ENCODE data around the gene MBOAT1.
"Not testable (repeated sequence)": the region's sequence is repeated elsewhere in the genome, so short reads cannot be mapped to it uniquely, and the experiment has no call there.

The MBOAT1 gene, protein sequence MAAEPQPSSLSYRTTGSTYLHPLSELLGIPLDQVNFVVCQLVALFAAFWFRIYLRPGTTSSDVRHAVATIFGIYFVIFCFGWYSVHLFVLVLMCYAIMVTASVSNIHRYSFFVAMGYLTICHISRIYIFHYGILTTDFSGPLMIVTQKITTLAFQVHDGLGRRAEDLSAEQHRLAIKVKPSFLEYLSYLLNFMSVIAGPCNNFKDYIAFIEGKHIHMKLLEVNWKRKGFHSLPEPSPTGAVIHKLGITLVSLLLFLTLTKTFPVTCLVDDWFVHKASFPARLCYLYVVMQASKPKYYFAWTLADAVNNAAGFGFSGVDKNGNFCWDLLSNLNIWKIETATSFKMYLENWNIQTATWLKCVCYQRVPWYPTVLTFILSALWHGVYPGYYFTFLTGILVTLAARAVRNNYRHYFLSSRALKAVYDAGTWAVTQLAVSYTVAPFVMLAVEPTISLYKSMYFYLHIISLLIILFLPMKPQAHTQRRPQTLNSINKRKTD

DNA sequence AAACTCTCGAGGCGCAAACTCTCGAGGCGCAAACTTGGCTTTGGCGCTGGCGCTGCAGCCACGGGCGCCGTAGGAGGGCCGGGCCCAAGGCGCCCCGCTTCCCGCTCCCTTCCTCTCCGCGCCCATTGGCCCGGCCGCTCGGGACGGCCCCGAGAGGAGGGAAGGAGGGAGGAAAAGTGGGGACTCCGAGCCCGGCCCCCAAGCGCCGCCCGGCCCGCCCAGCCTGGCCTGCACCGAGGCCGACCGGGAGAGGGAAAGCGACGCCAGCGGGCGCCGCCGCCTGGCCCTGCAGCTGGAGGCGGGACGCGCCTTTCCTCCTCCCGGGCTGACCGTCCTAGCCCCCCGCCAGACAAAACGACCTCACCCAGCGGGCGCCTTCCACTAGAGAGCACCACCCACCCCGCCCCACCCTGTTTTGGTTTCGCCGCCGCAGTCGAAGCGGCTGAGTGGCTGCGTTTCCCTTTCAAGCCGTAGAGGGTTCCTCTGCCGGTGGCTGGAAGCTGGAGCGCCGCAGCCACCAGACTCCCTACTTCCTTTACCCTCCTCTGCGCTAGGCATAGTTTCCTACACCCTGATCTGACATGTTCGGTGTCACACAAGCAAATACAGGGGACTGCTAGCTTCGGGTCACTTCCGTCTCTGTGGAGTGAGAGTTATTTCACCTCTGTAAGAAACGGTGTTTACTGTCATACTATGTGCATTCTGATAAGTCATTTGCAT lies at the start of gene MBOAT1:
Gene MBOAT1, minus strand, starts transcription at position 78 of the 720 bp plus-strand sequence. CDS start 235 bp downstream, outside the sequence.
- no peak for DNase-seq

DNA sequence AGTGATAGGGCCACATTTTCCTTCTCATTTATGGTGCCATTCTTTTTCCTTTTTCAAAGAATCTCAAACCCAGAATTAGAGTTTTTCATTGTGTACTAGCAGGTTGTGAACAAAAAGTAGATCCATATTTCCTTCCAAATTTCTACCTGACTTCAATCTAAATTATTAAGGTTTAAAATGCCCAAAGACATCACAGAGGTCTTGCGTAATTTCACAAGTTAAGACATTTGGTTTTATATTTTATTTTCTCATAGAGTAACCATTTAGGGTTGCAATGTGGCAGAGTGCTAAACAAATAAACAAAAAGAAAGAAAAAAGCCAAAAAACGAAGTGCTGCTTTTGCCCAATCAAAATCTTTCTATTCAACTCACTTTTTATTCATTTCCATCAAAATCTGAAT lies 49.4 kb upstream of the MBOAT1 start:
- no peak for DNase-seq

DNA sequence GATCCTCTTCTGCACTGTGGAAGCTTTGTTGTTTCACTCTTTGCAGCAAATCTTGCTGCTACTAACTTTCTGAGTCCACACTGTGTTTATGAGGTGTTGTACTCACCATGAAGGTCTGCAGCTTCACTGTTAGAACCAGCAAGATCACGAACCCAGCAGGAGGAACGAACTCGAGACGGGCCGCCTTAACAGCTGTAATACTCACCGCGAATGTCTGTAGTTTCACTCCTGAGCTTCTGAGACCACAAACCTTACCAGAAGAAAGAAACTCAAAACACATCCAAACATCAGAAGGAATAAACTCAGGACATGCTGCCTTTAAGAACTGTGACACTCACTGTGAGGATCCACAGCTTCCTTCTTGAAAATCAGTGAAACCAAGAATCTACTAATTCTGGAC lies 48.1 kb upstream of the MBOAT1 start:
- no peak for DNase-seq

DNA sequence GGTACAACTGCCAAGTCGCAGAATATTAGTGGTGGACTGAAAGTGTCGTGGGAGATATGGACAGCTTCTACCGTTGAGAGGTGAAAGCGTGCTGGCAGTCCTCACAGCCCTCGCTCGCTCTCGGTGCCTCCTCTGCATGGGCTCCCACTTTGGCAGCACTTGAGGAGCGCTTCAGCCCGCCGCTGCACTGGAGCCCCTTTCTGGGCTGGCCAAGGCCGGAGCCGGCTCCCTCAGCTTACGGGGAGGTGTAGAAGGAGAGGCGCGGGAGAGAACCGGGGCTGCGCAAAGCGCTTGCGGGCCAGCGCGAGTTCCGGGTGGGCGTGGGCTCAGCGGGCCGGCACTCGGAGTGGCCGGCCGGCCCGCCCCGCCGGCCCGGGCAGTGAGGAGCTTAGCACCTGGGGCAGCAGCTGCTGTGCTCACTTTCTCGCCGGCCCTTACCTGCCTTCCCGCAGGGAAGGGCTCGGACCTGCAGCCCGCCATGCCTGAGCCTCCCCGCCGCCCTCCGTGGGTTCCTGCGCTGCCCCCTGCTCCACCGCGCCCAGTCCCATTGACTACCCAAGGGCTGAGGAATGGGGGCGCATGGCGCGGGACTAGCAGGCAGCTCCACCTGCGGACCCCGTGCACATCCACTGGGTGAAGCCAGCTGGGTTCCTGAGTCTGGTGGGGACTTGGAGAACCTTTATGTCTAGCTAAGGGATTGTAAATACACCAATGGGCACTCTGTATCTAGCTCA lies 47.2 kb upstream of the MBOAT1 start:
- DNase-seq = no peak

DNA sequence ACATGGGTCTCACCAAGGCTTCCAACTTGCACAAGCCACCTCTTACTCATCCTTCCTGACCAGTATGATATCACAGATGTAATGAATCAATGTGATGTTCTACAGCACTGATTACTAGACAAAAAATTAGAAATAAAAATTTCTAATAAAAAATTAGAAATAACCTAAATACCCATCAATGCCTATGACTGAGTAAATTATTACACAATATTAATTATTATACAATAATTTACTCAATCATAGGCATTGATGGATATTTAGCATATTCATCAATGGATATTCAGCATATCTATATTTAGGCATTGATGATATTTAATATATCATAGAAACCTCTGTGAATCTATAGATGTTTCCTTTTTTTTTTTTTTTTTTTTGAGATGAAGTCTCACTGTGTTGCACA lies 43.2 kb upstream of the MBOAT1 start:
- DNase-seq = no peak

- no peak for DNase-seq
Observed at GRCh38 chr6:20254295-20254694, 42.0 kb upstream of the MBOAT1 start.

- DNase-seq = no peak
Observed at GRCh38 chr6:20253021-20253420, 40.8 kb upstream of the MBOAT1 start.

GRCh38 chr6:20252311-20252710 lies 40.0 kb upstream of the MBOAT1 start:
- no peak for DNase-seq

GRCh38 chr6:20251525-20251924 lies 39.3 kb upstream of the MBOAT1 start:
- DNase-seq = no peak

GRCh38 chr6:20246125-20246524 lies 33.9 kb upstream of the MBOAT1 start:
- DNase-seq = no peak

DNA sequence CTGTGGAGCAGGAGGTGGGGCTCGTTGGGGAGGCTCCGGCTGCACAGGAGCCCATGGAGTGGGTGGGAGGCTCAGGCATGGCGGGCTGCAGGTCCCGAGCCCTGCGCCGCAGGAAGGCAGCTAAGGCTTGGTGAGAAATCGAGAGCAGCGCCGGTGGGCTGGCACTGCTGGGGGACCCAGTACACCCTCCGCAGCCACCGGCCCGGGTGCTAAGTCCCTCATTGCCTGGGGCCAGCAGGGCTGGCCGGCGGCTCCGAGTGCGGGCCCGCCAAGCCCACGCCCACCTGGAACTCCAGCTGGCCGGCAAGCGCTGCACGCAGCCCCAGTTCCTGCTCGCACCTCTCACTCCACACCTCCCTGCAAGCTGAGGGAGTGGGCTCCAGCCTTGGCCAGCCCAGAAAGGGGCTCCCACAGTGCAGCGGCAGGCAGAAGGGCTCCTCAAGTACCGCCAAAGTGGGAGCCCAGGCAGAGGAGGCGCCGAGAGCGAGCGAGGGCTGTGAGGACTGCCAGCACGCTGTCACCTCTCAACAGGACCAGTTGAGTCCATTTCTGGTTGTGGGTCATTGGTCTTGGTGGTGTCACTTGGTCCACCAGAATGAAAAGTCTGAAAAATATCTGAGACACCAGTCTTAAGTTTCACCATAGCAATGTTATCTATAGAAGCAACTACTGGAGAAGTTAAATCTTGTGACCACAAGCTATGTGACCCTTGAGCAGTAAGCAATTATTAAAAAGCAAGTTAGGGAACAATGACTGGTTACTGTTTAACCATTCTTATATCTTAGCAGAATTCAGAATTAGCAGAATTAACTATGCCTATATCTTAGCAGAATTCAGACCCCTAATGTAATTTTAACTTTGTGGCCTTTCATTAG lies 32.8 kb upstream of the MBOAT1 start:
- DNase-seq = not testable (repeated sequence)

DNA sequence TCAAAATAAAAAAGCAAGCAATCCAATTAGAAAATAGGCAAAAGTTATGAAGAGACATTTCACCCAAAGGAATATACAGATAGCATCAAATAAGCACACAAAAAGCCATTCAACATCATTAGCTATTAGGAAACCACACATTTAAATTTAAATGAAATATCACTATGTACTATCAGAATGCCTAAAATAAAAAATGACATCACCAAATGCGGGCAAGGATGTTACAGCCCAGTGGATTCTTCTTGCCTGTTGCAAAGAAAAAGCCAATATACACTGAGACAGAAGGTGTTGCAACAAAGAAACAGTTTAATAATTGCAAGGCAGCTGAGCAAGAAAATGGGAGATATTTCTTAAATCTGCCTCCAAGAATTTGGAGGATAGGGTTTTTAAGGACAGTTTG lies 31.0 kb upstream of the MBOAT1 start:
- DNase-seq = no peak

- DNase-seq = no peak
Observed at GRCh38 chr6:20242397-20242796, 30.1 kb upstream of the MBOAT1 start.

DNA sequence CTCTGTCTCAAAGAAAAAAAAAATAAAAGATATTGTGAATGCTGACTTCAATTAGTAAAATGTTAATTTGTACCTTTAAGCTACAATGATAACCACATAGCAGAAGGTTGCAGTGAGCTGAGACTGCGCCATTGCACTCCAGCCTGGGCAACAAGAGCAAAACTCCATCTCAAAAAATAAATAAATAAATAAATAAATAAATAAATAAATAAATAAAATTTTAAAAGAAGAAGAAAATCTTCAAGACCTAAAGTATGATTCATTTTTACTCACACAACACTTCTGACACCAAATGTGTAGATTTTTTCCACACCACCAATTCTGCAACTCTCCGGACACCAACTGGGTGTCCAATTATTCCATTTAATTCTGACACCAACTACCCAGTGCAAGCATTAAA lies 28.8 kb upstream of the MBOAT1 start:
- DNase-seq = no peak

DNA sequence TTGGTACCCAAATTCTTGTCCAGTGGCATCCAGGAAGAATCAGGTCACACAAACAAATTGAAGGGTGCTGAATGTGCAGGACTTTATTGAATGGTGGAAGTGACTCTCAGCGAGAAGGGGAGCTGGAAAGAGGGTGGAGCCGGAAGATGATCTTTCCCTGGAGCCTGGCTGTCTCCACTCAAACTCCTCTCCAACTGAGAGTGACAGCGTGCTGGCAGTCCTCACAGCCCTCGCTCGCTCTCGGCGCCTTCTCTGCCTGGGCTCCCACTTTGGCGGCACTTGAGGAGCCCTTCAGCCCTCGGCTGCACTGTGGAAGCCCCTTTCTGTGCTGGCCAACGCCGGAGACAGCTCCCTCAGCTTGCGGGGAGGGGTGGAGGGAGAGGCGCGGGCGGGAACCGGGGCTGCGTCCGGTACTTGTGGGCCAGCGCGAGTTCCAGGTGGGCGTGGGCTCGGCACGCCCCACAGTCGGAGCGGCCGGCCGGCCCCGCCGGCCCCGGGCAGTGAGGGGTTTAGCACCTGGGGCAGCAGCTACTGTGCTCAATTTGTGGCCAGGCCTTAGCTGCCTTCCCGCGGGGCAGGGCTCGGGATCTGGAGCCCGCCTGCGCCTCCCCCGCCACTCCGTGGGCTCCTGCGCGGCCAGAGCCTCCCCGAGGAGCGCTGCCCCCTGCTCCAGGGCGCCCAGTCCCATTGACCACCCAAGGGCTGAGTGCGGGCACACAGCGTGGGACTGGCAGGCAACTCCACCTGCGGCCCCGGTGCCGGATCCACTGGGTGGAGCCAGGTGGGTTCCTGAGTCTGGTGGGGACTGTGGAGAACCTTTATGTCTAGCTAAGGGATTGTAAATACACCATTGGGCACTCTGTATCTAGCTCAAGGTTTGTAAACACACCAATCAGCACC lies 26.7 kb upstream of the MBOAT1 start:
- DNase-seq = no peak

- DNase-seq = no peak
Observed at GRCh38 chr6:20237677-20238460, 25.6 kb upstream of the MBOAT1 start.

GRCh38 chr6:20236909-20237600 lies 24.8 kb upstream of the MBOAT1 start:
- DNase-seq = no peak

DNA sequence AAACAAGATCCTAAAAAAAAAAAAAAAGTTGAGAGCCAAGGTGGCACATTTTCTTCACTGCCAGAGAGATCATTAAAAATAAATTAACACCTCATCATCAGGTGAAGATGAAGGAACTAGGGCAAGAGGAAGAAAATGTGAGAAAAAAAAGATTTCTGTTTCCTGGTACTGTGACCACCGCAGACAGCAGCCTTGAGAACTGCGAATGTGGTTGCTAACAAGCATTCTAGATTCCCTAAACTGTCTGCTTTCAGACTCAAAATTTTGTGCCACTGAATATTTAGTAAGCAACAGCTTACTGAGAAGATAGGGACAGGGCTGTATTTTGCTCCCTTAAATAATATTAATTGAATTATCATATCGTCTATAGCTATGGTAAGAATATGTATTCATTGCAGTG lies 24.1 kb upstream of the MBOAT1 start:
- no peak for DNase-seq

GRCh38 chr6:20235041-20235440 lies 22.8 kb upstream of the MBOAT1 start:
- DNase-seq = no peak

DNA sequence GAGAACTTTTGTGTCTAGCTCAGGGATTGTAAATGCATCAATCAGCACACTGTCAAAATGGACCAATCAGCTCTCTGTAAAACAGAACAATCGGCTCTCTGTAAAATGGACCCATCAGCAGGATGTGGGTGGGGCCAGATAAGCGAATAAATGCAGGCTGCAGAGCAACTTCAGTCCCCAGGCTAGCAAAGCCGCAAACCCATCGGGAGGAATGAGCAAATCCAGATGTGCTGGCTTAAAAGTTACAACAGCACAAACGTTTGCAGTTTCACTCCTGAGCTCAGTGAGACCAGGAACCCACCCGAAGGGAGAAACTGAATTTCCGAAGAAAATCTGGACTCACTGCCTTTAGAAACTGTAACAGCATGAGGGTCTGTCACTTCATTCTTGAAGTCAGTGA lies 21.9 kb upstream of the MBOAT1 start:
- DNase-seq = no peak
